ENCODE data around the gene PROK1.

DNA sequence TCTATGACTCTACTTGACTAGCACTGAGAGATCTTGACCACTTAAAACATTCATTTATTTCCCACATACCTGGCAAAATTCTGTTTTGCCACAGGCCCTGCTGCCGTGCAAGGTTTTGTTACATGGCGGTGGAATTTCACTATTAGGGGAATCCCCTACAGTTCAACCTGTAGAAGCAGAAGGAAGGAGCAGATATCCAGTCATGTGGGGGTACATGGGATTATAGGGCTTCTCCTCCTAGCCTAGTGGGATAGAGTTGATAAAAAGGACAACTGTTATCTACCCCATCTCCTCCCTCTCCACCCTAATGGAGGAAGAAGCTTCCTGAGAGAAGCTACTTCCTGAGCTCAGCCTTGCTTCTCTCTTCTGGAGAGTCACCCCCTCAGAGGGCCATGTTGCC, 17.7 kb upstream of the PROK1 start:
- TF ChIP-seq, protein P1, sequence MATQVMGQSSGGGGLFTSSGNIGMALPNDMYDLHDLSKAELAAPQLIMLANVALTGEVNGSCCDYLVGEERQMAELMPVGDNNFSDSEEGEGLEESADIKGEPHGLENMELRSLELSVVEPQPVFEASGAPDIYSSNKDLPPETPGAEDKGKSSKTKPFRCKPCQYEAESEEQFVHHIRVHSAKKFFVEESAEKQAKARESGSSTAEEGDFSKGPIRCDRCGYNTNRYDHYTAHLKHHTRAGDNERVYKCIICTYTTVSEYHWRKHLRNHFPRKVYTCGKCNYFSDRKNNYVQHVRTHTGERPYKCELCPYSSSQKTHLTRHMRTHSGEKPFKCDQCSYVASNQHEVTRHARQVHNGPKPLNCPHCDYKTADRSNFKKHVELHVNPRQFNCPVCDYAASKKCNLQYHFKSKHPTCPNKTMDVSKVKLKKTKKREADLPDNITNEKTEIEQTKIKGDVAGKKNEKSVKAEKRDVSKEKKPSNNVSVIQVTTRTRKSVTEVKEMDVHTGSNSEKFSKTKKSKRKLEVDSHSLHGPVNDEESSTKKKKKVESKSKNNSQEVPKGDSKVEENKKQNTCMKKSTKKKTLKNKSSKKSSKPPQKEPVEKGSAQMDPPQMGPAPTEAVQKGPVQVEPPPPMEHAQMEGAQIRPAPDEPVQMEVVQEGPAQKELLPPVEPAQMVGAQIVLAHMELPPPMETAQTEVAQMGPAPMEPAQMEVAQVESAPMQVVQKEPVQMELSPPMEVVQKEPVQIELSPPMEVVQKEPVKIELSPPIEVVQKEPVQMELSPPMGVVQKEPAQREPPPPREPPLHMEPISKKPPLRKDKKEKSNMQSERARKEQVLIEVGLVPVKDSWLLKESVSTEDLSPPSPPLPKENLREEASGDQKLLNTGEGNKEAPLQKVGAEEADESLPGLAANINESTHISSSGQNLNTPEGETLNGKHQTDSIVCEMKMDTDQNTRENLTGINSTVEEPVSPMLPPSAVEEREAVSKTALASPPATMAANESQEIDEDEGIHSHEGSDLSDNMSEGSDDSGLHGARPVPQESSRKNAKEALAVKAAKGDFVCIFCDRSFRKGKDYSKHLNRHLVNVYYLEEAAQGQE (IDR thresholded peaks at IDR 0.05), result no peak
- TF ChIP-seq, protein P2, sequence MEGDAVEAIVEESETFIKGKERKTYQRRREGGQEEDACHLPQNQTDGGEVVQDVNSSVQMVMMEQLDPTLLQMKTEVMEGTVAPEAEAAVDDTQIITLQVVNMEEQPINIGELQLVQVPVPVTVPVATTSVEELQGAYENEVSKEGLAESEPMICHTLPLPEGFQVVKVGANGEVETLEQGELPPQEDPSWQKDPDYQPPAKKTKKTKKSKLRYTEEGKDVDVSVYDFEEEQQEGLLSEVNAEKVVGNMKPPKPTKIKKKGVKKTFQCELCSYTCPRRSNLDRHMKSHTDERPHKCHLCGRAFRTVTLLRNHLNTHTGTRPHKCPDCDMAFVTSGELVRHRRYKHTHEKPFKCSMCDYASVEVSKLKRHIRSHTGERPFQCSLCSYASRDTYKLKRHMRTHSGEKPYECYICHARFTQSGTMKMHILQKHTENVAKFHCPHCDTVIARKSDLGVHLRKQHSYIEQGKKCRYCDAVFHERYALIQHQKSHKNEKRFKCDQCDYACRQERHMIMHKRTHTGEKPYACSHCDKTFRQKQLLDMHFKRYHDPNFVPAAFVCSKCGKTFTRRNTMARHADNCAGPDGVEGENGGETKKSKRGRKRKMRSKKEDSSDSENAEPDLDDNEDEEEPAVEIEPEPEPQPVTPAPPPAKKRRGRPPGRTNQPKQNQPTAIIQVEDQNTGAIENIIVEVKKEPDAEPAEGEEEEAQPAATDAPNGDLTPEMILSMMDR (IDR thresholded peaks at IDR 0.05), result no peak
